Left lung (tissue), 10 donors: ENCODE data around the gene AP2A2. TPM values are rescaled to one million over a fixed set of nuclear protein-coding genes. Genes with fewer than 3 reads are reported as not detected.
"Not testable (repeated sequence)": the region's sequence is repeated elsewhere in the genome, so short reads cannot be mapped to it uniquely, and the experiment has no call there.

Source experiments
- ATAC-seq: fragments of 200-7000 bp; cut with Tn5 transposase; one replicate; pipeline ENCODE4 v1.9.1; 2020; ENCODE audit warnings: moderate library complexity
- DNase-seq, 4 donors: peaks; one replicate each; pipeline ENCODE4 v3.0.0-alpha.2; 2013 to 2020
- H3K27ac ChIP-seq, 2 donors: fragments of 200-600 bp; sonication (generic) in 1 of 2; one replicate each; pipeline versions ENCODE4 v1.5.0 to v1.8.0; 2020 to 2021
- H3K27me3 ChIP-seq, 2 donors: fragments of 200-600 bp; sonication (generic) in 1 of 2; one replicate each; pipeline versions ENCODE4 v1.5.0 to v1.8.0; 2020 to 2021
- H3K36me3 ChIP-seq, 2 donors: fragments of 200-600 bp; sonication (generic) in 1 of 2; one replicate each; pipeline versions ENCODE4 v1.5.0 to v1.8.0; 2020 to 2021
- H3K4me1 ChIP-seq, 2 donors: fragments of 200-600 bp; one replicate each; pipeline ENCODE4 v1.8.0; 2021
- H3K4me3 ChIP-seq, 2 donors: fragments of 200-600 bp; sonication (generic) in 1 of 2; one replicate each; pipeline versions ENCODE4 v1.5.0 to v1.8.0; 2020 to 2021; ENCODE audit warnings: mild to moderate bottlenecking in 1 of 2
- H3K9me3 ChIP-seq, 2 donors: fragments of 200-600 bp; sonication (generic) in 1 of 2; one replicate each; pipeline versions ENCODE4 v1.5.0 to v1.8.0; 2020 to 2021
- CTCF ChIP-seq, 2 donors: fragments of 200-600 bp; sonication (generic) in 1 of 2; IDR thresholded peaks; one replicate each; pipeline versions ENCODE4 v1.5.0 to v1.8.0; 2021; ENCODE audit warnings: antibody characterized with exemption in 2 of 2
- intact Hi-C, 2 donors: fragments of 100-400 bp; cut with DNase I; formaldehyde crosslinking; loops; one replicate each; pipeline versions ENCODE4 v1.11.2 to v1.14.2; 2022
- polyA plus RNA-seq, 6 donors: library from polyadenylated mRNA; unstranded; fragments of 120-200 nt; gene quantifications; one replicate each; pipeline ENCODE4 v1.2.1, GENCODE V29; 2013; ENCODE audit not compliant: insufficient read length in 6 of 6
- total RNA-seq, 2 donors: library from RNA; stranded (reverse); fragmentation: NEBNext Ultra II Directional; extraction: Animal tissue kit (Norgen Biotek cat#: 25700); gene quantifications; one replicate each; pipeline ENCODE4 v1.2.1, GENCODE V29; 2021
- donor health status: DM: no; HTN: yes; CAD: no.
- donor health status: DM: no; HTN: no; CAD: no.

Gene AP2A2
- total and polyA plus RNA-seq, 8 donors = 77.0 to 98.4 (median 83.0) TPM

- Histone ChIP-seq H3K4me3 (no peak overlapping the region), H3K27ac (no peak overlapping the region), H3K36me3 (peaks cover 0 to 34% of the 10 kb centered on the region in 2 donors), H3K9me3 (no peaks in the 10 kb centered on the region), H3K4me1 (peaks cover 0 to 28% of the 10 kb centered on the region in 2 donors), H3K27me3 (no peaks in the 10 kb centered on the region)
- intact Hi-C loops = no loop called here
- DNase-seq = peak in 1 of 4 donors; percentile 17
- ATAC-seq = no peak
- TF ChIP-seq CTCF (IDR thresholded peaks at IDR 0.05) = no peak
Observed at GRCh38 chr11:957212-957920, 31.7 kb downstream of the AP2A2 start.

- ATAC-seq = no peak
- TF ChIP-seq CTCF (IDR thresholded peaks at IDR 0.05) = no peak
Observed at GRCh38 chr11:958101-958500, 32.4 kb downstream of the AP2A2 start.

GRCh38 chr11:959027-959426 is 33.4 kb downstream of the AP2A2 start:
- Histone ChIP-seq H3K27ac (no peak overlapping the region), H3K4me1 (peaks cover 0 to 13% of the 10 kb centered on the region in 2 donors), H3K27me3 (no peaks in the 10 kb centered on the region), H3K4me3 (no peak overlapping the region), H3K36me3 (peaks cover 0 to 51% of the 10 kb centered on the region in 2 donors), H3K9me3 (no peaks in the 10 kb centered on the region)
- TF ChIP-seq CTCF (IDR thresholded peaks at IDR 0.05) = no peak
- no peak for ATAC-seq
- intact Hi-C loops = no loop called here
- DNase-seq = peak in 1 of 4 donors; percentile 72

More at GRCh38 chr11:958101-958500, 32.4 kb downstream of the AP2A2 start:
- no peak overlapping the region for H3K27ac ChIP-seq
- H3K4me1 ChIP-seq = peaks cover 0 to 21% of the 10 kb centered on the region in 2 donors
- intact Hi-C loops = no loop called here
- DNase-seq = peak in 1 of 4 donors; percentile 37
- no peak overlapping the region for H3K4me3 ChIP-seq
- H3K27me3 ChIP-seq = no peaks in the 10 kb centered on the region
- H3K36me3 ChIP-seq = peaks cover 0 to 42% of the 10 kb centered on the region in 2 donors
- no peaks in the 10 kb centered on the region for H3K9me3 ChIP-seq

GRCh38 chr11:959608-960007 is 33.9 kb downstream of the AP2A2 start:
- ATAC-seq = no peak

DNA sequence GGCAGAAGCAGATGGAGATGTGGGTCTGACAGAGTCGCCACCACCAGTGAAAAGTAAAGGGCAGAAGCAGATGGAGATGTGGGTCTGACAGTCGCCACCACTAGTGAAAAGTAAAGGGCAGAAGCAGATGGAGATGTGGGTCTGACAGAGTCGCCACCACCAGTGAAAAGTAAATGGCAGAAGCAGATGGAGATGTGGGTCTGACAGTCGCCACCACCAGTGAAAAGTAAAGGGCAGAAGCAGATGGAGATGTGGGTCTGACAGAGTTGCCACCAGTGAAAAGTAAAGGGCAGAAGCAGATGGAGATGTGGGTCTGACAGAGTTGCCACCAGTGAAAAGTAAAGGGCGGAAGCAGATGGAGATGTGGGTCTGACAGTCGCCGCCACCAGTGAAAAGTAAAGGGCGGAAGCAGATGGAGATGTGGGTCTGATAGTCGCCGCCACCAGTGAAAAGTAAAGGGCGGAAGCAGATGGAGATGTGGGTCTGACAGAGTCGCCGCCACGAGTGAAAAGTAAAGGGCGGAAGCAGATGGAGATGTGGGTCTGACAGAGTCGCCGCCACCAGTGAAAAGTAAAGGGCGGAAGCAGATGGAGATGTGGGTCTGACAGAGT is 35.7 kb downstream of the AP2A2 start:
- H3K27ac ChIP-seq, H3K4me3 ChIP-seq, intact Hi-C loops, H3K9me3 ChIP-seq, ATAC-seq, H3K27me3 ChIP-seq, H3K4me1 ChIP-seq: not testable (repeated sequence)
- DNase-seq = peak in 1 of 4 donors; percentile 30
- H3K36me3 ChIP-seq = peaks cover 0 to 64% of the 10 kb centered on the region in 2 donors

More at GRCh38 chr11:959608-960007, 33.9 kb downstream of the AP2A2 start:
- Histone ChIP-seq H3K27ac (no peak overlapping the region), H3K4me1 (peaks cover 0 to 9% of the 10 kb centered on the region in 2 donors), H3K9me3 (no peaks in the 10 kb centered on the region), H3K4me3 (no peak overlapping the region), H3K36me3 (peaks cover 0 to 57% of the 10 kb centered on the region in 2 donors), H3K27me3 (no peaks in the 10 kb centered on the region)
- DNase-seq = peak in 1 of 4 donors; percentile 41
- intact Hi-C loops = no loop called here
- no peak for TF ChIP-seq CTCF (IDR thresholded peaks at IDR 0.05)
